GM12864 (cell line): ENCODE results near the gene PARD3B.

Experiments
- DNase-seq: peaks from one replicate; pipeline ENCODE4 v3.0.0-alpha.2; 2011; ENCODE audit warnings: low read depth
- H3K4me3 ChIP-seq: 2 replicates; pipeline ENCODE4 v1.5.1; 2011; ENCODE audit warnings: mild to moderate bottlenecking, low read depth, low read length, control low read depth
- TF ChIP-seq, protein P1 (sequence below): IDR thresholded peaks from 2 replicates; pipeline ENCODE4 v1.5.1; 2011; ENCODE audit warnings: low read depth, mild to moderate bottlenecking, moderate library complexity, low read length, control low read depth, inconsistent platforms; ENCODE audit errors: missing control alignments

The PARD3B gene

DNA sequence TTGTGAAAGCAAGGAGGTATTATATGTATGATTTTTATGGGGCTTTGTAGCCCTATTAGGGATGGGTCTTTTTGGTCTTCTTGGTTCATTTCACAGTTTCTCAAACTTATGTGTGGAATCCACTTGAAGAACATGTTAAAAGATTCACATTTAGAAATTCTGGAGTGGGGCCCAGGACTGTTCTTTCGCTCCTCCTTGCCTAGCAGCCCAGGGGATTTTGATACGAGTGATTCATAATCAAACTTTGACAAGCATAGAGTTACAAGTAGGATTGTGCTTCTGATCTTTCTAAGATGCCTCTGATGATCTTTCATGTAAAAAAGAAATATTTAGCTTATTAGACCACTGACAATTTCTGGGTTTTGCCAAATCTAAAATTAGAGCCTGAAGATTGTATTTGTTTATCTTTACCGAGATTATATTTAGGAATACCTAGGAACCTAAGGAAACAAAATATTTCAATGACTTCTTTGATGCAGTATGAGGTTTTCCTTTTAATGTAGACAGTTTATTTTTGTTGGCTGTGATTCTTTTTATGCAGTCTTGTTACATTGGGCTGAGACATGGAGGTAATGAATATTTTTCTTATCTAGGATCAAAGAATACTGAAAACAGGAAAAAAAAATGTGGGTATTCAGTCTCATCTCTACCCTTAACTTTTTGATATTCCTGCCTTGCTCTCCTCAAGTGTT, 324.0 kb downstream of the PARD3B start:
- no peak overlapping the region for H3K4me3 ChIP-seq
- TF ChIP-seq, protein P1, sequence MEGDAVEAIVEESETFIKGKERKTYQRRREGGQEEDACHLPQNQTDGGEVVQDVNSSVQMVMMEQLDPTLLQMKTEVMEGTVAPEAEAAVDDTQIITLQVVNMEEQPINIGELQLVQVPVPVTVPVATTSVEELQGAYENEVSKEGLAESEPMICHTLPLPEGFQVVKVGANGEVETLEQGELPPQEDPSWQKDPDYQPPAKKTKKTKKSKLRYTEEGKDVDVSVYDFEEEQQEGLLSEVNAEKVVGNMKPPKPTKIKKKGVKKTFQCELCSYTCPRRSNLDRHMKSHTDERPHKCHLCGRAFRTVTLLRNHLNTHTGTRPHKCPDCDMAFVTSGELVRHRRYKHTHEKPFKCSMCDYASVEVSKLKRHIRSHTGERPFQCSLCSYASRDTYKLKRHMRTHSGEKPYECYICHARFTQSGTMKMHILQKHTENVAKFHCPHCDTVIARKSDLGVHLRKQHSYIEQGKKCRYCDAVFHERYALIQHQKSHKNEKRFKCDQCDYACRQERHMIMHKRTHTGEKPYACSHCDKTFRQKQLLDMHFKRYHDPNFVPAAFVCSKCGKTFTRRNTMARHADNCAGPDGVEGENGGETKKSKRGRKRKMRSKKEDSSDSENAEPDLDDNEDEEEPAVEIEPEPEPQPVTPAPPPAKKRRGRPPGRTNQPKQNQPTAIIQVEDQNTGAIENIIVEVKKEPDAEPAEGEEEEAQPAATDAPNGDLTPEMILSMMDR = no peak
- DNase-seq = no peak

DNA sequence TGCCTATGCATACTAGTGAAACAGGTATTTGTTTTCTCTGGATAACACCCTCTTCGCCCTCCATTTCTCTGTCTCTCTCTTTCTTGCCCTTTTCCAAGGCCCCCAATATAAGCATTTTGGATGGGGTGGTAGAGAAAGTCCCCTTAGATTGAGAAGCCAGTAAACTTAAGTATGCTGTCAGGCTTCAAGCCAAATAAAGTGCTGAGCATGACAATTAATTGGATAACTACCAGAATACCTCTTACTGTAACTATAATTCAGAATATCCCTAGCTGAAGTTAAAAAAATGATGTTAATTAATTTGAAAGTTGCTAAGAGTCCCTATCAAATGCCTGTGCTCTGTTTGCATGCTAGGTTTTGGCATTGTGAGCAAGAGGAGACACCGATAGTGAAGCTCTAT, 324.8 kb downstream of the PARD3B start:
- no peak for DNase-seq
- TF ChIP-seq, protein P1 = no peak

GRCh38 chr2:204871231-204871953, 326.1 kb downstream of the PARD3B start:
- DNase-seq = no peak
- TF ChIP-seq, protein P1 = no peak
- no peak overlapping the region for H3K4me3 ChIP-seq

More for the DNA sequence above, 324.8 kb downstream of the PARD3B start:
- H3K4me3 ChIP-seq = no peak overlapping the region

- DNase-seq = no peak
- TF ChIP-seq, protein P1 = no peak
- H3K4me3 ChIP-seq = no peak overlapping the region
These were observed 331.0 kb downstream of the PARD3B start for GRCh38 chr2:204876311-204876710.

DNA sequence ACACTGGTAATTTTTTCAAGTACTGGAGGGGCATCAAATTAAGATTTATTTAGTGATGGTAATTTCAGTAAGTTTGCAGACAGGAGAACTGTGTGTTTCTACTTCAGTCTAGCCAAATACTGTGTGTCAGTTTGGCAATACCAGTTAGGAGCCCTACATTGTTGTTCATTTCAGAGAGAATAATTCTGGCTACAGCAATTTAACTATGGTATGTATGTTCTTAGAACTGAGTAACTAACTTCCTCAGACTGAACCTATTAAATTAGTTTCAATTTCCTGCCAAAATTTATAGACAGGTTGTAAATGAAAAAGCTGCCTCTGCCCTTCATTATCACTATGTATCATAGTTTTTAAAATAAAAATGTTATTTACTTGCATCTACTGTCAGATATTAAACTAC, 332.4 kb downstream of the PARD3B start:
- DNase-seq = no peak
- no peak overlapping the region for H3K4me3 ChIP-seq
- TF ChIP-seq, protein P1 = no peak

- no peak for DNase-seq
These were observed 335.7 kb downstream of the PARD3B start for GRCh38 chr2:204880928-204881327.

More at GRCh38 chr2:204880928-204881327, 335.7 kb downstream of the PARD3B start:
- TF ChIP-seq, protein P1 = no peak
- H3K4me3 ChIP-seq = no peak overlapping the region
